K562 (cell line): ENCODE data around the gene KRIT1. TPM values are rescaled to one million over a fixed set of nuclear protein-coding genes. Genes with fewer than 3 reads are reported as not detected.

Source experiments
- ATF7 ChIP-seq: fragments of 450-650 bp; IDR thresholded peaks from 2 replicates; pipeline ENCODE4 v1.7.1; 2014; ENCODE audit warnings: mild to moderate bottlenecking, moderate library complexity
- ELF2 ChIP-seq: fragments of 250-450 bp; sonication (Bioruptor Pico); IDR thresholded peaks from 2 replicates; pipeline ENCODE4 v1.5.0; 2021; ENCODE audit warnings: mild to moderate bottlenecking
- HDAC6 ChIP-seq: IDR thresholded peaks from 2 replicates; pipeline ENCODE4 v1.6.1; 2012; ENCODE audit warnings: low read depth, mild to moderate bottlenecking, control low read depth, inconsistent platforms, low read length, moderate library complexity
- LEF1 ChIP-seq: fragments of 450-650 bp; IDR thresholded peaks from 2 replicates; pipeline ENCODE4 v1.6.1; 2016; ENCODE audit warnings: mild to moderate bottlenecking
- TAF1 ChIP-seq: IDR thresholded peaks from 2 replicates; pipeline ENCODE4 v1.6.1; 2011; ENCODE audit warnings: mild to moderate bottlenecking, low read length, moderate library complexity; ENCODE audit not compliant: insufficient read depth, control insufficient read depth, severe bottlenecking; ENCODE audit errors: extremely low read depth
- TRIM24 ChIP-seq, 2 experiments: fragments of 450-650 bp; IDR thresholded peaks; 2 replicates each; pipeline ENCODE4 v1.6.1; 2016
- WHSC1 ChIP-seq: IDR thresholded peaks from one replicate; pipeline ENCODE4 v1.6.1; 2012; ENCODE audit warnings: low read length, control low read depth, inconsistent platforms
- ZKSCAN1 ChIP-seq: fragments of 150-350 bp; IDR thresholded peaks from 2 replicates; pipeline ENCODE4 v1.6.1; 2016; ENCODE audit warnings: low read depth, low read length
- ZNF146 ChIP-seq: IDR thresholded peaks from one replicate; pipeline ENCODE4 v1.6.1; 2018; ENCODE audit warnings: missing compliant biosample characterization; ENCODE audit not compliant: unreplicated experiment
- ZNF232 ChIP-seq: sonication (generic); formaldehyde crosslinking; IDR thresholded peaks from 2 replicates; pipeline ENCODE4 v1.8.0; 2022; ENCODE audit warnings: mild to moderate bottlenecking, missing genetic modification reagents
- polyA plus RNA-seq, 8 experiments: library from polyadenylated mRNA; depleted of rRNA in 4 of 8; stranded (reverse) in 5 of 8; unstranded in 3 of 8; fragments of >200 nt; fragmentation: Nextera tagmentation in 2 of 8; fragmentation: Illumina TruSeq in 1 of 8; extraction: Ambion mirVana in 2 of 8; extraction: Trizol in 1 of 8; gene quantifications; 2 replicates each; pipeline versions ENCODE4 v1.2.1 to v1.2.3, GENCODE V29; 2011 to 2014; ENCODE audit warnings: inconsistent platforms in 1 of 8, missing spikeins in 1 of 8
- total RNA-seq, 7 experiments: library from RNA; depleted of rRNA in 6 of 7; stranded (reverse); fragments of >200 nt in 6 of 7; fragmentation: Illumina TruSeq in 2 of 7; extraction: Trizol in 2 of 7; gene quantifications; 2 replicates each; pipeline versions ENCODE4 v1.2.1 to v1.2.3, GENCODE V29; 2011 to 2021; ENCODE audit warnings: low replicate concordance in 1 of 7
- TF ChIP-seq, protein P1 (sequence below): fragments of 250-450 bp; sonication (Bioruptor Pico); IDR thresholded peaks from 2 replicates; pipeline ENCODE4 v1.8.0; 2021; ENCODE audit warnings: borderline replicate concordance, mild to moderate bottlenecking, moderate library complexity; ENCODE audit not compliant: poor library complexity, severe bottlenecking
- TF ChIP-seq, protein P2 (sequence below): fragments of 450-650 bp; formaldehyde crosslinking; IDR thresholded peaks from 2 replicates; pipeline ENCODE4 v1.4.0; 2020; ENCODE audit warnings: mild to moderate bottlenecking, moderate library complexity
- TF ChIP-seq, protein P3 (sequence below): sonication (generic); formaldehyde crosslinking; IDR thresholded peaks from 2 replicates; pipeline ENCODE4 v1.4.0; 2020; ENCODE audit warnings: mild to moderate bottlenecking, missing genetic modification reagents
- TF ChIP-seq, protein P4 (sequence below): fragments of 450-650 bp; IDR thresholded peaks from one replicate; pipeline ENCODE4 v1.6.1; 2018; ENCODE audit warnings: mild to moderate bottlenecking, moderate library complexity; ENCODE audit not compliant: partially characterized antibody
- TF ChIP-seq, protein P5 (sequence below): fragments of 250-450 bp; sonication (Bioruptor Pico); IDR thresholded peaks from 2 replicates; pipeline ENCODE4 v1.5.0; 2020; ENCODE audit warnings: mild to moderate bottlenecking

Gene KRIT1
- total and polyA plus RNA-seq, 9 of the 15 experiments (the other 6 are each of a cell fraction or from before 2014, with no cell fraction given): 21.5 to 81.4 (median 55.9) TPM

DNA sequence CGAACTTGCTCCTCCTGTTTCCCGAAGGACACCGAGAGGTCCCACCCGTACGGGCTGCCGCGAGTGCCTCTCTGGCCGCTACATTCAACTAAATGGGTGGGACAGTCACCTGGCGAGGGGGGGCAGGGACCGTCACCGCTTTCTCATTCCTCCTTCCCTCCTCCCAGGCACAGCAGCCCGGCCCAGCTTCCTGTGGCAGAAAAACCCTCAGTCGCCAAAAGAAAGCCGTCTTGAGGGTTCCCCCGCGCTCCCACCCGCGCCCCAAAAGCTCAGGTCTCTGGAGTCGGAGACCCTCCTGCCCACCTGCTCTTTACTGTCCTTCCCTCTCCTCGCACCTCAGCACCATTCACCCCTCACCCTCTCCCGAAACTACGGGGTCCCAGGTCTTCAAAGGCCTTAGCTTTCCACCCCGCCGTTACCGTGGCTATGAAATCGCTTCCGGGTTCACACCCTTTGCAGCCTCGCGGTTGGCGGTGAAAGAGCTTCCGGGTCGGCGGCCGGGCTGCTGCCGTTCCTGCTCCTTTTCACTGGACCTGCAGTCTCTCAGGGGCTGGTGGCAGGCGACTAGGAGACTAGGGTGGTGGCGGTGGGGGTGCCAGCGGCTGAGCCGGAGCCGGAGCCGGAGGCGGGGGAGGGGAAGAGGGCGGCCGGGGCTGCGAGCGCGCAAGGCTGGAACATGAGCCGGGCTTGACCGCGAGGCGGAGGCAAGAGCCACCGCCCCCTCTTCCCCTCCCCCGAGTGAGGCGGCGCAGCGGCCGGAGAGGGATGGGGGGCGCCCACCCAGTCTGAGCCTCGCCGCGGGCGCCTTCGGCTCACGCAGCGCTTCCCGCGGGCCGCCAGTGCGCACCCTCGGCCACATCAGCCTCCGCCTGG lies at the start of gene KRIT1, which contains the start of gene ANKIB1 (continued):
- TF ChIP-seq, protein P1, sequence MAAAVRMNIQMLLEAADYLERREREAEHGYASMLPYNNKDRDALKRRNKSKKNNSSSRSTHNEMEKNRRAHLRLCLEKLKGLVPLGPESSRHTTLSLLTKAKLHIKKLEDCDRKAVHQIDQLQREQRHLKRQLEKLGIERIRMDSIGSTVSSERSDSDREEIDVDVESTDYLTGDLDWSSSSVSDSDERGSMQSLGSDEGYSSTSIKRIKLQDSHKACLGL (CRISPR knock-in tag): no peak
- TF ChIP-seq, protein P2, sequence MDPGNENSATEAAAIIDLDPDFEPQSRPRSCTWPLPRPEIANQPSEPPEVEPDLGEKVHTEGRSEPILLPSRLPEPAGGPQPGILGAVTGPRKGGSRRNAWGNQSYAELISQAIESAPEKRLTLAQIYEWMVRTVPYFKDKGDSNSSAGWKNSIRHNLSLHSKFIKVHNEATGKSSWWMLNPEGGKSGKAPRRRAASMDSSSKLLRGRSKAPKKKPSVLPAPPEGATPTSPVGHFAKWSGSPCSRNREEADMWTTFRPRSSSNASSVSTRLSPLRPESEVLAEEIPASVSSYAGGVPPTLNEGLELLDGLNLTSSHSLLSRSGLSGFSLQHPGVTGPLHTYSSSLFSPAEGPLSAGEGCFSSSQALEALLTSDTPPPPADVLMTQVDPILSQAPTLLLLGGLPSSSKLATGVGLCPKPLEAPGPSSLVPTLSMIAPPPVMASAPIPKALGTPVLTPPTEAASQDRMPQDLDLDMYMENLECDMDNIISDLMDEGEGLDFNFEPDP: no peak
- TF ChIP-seq, protein P3, sequence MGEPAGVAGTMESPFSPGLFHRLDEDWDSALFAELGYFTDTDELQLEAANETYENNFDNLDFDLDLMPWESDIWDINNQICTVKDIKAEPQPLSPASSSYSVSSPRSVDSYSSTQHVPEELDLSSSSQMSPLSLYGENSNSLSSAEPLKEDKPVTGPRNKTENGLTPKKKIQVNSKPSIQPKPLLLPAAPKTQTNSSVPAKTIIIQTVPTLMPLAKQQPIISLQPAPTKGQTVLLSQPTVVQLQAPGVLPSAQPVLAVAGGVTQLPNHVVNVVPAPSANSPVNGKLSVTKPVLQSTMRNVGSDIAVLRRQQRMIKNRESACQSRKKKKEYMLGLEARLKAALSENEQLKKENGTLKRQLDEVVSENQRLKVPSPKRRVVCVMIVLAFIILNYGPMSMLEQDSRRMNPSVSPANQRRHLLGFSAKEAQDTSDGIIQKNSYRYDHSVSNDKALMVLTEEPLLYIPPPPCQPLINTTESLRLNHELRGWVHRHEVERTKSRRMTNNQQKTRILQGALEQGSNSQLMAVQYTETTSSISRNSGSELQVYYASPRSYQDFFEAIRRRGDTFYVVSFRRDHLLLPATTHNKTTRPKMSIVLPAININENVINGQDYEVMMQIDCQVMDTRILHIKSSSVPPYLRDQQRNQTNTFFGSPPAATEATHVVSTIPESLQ (CRISPR knock-in tag): peak; percentile 30; the same call in 1 of the 2 replicates
- TF ChIP-seq HDAC6 (no peak), ZNF232 (CRISPR knock-in tag) (no peak), TAF1 (peak; percentile 84), LEF1 (peak; percentile 67), ELF2 (CRISPR knock-in tag) (peak; percentile 93), WHSC1 (no peak), ZNF146 (CRISPR knock-in tag) (no peak), ATF7 (peak; percentile 74), ZKSCAN1 (no peak; the same call in 1 of the 2 replicates), TRIM24 (IDR thresholded peaks at IDR 0.05) (peak; percentile 39 to 63; a peak in 3 of 4 replicates)
- TF ChIP-seq, protein P4, sequence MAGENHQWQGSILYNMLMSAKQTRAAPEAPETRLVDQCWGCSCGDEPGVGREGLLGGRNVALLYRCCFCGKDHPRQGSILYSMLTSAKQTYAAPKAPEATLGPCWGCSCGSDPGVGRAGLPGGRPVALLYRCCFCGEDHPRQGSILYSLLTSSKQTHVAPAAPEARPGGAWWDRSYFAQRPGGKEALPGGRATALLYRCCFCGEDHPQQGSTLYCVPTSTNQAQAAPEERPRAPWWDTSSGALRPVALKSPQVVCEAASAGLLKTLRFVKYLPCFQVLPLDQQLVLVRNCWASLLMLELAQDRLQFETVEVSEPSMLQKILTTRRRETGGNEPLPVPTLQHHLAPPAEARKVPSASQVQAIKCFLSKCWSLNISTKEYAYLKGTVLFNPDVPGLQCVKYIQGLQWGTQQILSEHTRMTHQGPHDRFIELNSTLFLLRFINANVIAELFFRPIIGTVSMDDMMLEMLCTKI: no peak
- TF ChIP-seq, protein P5, sequence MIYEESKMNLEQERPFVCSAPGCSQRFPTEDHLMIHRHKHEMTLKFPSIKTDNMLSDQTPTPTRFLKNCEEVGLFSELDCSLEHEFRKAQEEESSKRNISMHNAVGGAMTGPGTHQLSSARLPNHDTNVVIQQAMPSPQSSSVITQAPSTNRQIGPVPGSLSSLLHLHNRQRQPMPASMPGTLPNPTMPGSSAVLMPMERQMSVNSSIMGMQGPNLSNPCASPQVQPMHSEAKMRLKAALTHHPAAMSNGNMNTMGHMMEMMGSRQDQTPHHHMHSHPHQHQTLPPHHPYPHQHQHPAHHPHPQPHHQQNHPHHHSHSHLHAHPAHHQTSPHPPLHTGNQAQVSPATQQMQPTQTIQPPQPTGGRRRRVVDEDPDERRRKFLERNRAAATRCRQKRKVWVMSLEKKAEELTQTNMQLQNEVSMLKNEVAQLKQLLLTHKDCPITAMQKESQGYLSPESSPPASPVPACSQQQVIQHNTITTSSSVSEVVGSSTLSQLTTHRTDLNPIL: no peak
